Measurements from ENCODE around the gene C10orf90.
"Not testable (repeated sequence)": the region's sequence is repeated elsewhere in the genome, so short reads cannot be mapped to it uniquely, and the experiment has no call there.

C10orf90 gene

DNA sequence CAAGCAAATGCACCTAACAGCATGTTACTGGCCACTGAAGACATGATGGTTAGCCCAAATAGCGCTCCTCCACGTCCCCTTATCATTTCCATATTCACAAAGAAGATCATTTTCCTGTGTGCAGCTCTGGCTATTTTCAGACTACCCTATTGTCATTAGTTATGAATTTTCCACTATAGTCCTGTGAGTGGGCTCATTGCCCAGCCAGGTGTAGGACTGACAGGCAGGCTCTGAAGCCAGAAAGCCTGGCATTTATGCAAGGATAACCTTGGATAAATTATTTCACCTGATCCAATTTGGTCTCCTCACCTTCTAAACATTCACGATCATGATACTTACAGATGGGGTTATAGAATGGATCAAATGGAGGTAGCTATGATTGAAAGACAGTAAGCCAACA, 104.6 kb downstream of the C10orf90 start:
- Mint-ChIP-seq H3K9me3 (ENCODE audit: low read depth) (peaks cover 4% of the 10 kb centered on the region), H3K4me1 (ENCODE audit: low read depth) (no peaks in the 10 kb centered on the region), H3K27me3 (peaks cover 1% of the 10 kb centered on the region), H3K36me3 (no peaks in the 10 kb centered on the region), H3K27ac (no peak overlapping the region), H3K4me3 (no peak overlapping the region)

- no peaks in the 10 kb centered on the region for H3K36me3 Mint-ChIP-seq
- H3K27ac Mint-ChIP-seq: no peak overlapping the region
- H3K27me3 Mint-ChIP-seq: peaks cover 1% of the 10 kb centered on the region
- H3K9me3 Mint-ChIP-seq (ENCODE audit: low read depth): peaks cover 4% of the 10 kb centered on the region
- no peak overlapping the region for H3K4me3 Mint-ChIP-seq
- H3K4me1 Mint-ChIP-seq (ENCODE audit: low read depth): no peaks in the 10 kb centered on the region
Observed at GRCh38 chr10:126565441-126565840, 105.1 kb downstream of the C10orf90 start.

- Mint-ChIP-seq H3K27me3 (peaks cover 3% of the 10 kb centered on the region), H3K27ac (no peak overlapping the region), H3K4me3 (no peak overlapping the region), H3K4me1 (ENCODE audit: low read depth) (no peaks in the 10 kb centered on the region), H3K9me3 (ENCODE audit: low read depth) (peaks cover 4% of the 10 kb centered on the region), H3K36me3 (no peaks in the 10 kb centered on the region)
Observed at GRCh38 chr10:126564326-126564888, 106.1 kb downstream of the C10orf90 start.

DNA sequence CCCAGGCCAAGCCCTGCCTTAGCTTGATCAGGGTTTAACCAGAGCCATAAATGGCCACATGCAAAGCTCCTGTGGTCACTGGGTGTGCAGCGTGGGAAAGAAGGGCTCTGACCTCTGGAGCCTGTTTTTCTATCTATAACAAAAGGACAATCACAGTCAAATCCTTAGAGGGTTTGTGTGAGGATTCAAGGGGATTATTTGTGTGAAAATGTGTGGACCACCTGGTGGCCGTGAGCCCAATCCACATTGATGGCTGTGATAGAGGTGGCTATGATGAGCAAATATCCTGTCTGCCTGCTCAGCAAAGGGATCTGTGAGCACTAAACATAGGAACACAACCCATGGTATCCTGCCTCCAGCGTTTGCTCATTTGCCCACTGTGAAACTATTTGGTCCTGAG, 107.1 kb downstream of the C10orf90 start:
- Mint-ChIP-seq H3K27me3 (peaks cover 3% of the 10 kb centered on the region), H3K27ac (no peak overlapping the region), H3K36me3 (no peaks in the 10 kb centered on the region), H3K9me3 (ENCODE audit: low read depth) (peaks cover 4% of the 10 kb centered on the region), H3K4me3 (no peak overlapping the region), H3K4me1 (ENCODE audit: low read depth) (no peaks in the 10 kb centered on the region)

- Mint-ChIP-seq H3K36me3 (no peaks in the 10 kb centered on the region), H3K27ac (no peak overlapping the region), H3K27me3 (peaks cover 3% of the 10 kb centered on the region), H3K4me1 (ENCODE audit: low read depth) (no peaks in the 10 kb centered on the region), H3K4me3 (no peak overlapping the region), H3K9me3 (ENCODE audit: low read depth) (peaks cover 4% of the 10 kb centered on the region)
Observed at GRCh38 chr10:126561921-126562680, 108.4 kb downstream of the C10orf90 start.

DNA sequence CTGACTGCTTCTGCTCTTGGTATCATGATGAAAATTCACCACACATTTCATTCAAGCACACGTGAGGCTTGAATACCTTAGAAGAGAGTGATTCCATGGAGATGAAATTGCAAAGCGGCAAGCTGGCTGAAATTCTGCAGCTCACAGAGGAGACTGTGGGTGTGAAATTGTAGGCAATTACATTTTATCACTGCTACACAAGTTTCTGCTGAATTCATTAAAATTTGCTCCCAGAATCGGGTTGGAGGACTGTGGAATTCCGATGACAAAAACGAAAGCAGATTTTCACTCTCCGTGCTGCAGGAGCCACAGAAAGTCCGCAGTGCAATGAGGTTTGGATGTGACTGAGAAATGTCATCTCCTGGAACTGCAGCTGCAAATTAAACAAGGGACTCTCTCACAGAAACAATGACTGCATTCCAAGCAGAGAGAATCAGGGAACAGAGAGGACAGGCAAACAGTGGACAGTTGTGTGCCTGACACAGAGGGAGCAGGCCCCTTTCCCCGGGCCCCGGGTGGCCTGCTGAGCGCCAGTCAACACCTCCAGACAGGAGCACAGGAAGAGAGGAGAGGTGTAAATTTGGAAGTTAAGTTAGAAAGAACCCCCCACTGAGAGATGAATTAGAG, 109.1 kb downstream of the C10orf90 start:
- H3K36me3 Mint-ChIP-seq: no peaks in the 10 kb centered on the region
- H3K27me3 Mint-ChIP-seq: peaks cover 3% of the 10 kb centered on the region
- peaks cover 4% of the 10 kb centered on the region for H3K9me3 Mint-ChIP-seq (ENCODE audit: low read depth)
- no peaks in the 10 kb centered on the region for H3K4me1 Mint-ChIP-seq (ENCODE audit: low read depth)
- no peak overlapping the region for H3K4me3 Mint-ChIP-seq
- no peak overlapping the region for H3K27ac Mint-ChIP-seq

- Mint-ChIP-seq H3K27ac (no peak overlapping the region), H3K9me3 (ENCODE audit: low read depth) (no peaks in the 10 kb centered on the region), H3K4me1 (ENCODE audit: low read depth) (no peaks in the 10 kb centered on the region), H3K27me3 (peaks cover 3% of the 10 kb centered on the region), H3K36me3 (no peaks in the 10 kb centered on the region), H3K4me3 (no peak overlapping the region)
Observed at GRCh38 chr10:126558881-126559280, 111.6 kb downstream of the C10orf90 start.

DNA sequence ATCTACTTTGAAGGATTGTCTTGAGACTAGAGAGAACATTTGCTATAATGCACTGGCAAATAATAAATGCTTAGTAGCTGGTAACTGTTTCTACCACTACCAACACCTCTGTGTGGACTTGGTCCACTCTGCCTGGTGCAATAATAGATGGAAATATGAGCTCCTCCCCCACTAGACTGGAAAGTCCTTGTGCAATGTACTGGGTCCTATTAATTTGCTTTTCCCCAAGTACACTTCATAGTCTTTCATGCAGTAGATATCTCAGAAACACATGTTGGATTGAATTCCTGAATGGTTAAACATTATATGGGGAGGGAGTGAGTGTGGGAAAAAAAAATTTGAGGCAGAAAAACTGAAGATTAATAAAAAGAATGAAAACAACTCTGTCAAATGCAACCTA, 119.3 kb downstream of the C10orf90 start:
- no peaks in the 10 kb centered on the region for H3K27me3 Mint-ChIP-seq
- H3K4me3 Mint-ChIP-seq: no peak overlapping the region
- H3K9me3 Mint-ChIP-seq (ENCODE audit: low read depth): no peaks in the 10 kb centered on the region
- no peaks in the 10 kb centered on the region for H3K36me3 Mint-ChIP-seq
- no peaks in the 10 kb centered on the region for H3K4me1 Mint-ChIP-seq (ENCODE audit: low read depth)
- H3K27ac Mint-ChIP-seq: no peak overlapping the region

- not testable (repeated sequence) for H3K27me3 Mint-ChIP-seq; H3K4me1 Mint-ChIP-seq (ENCODE audit: low read depth); H3K4me3 Mint-ChIP-seq; H3K9me3 Mint-ChIP-seq (ENCODE audit: low read depth); H3K36me3 Mint-ChIP-seq; H3K27ac Mint-ChIP-seq
Observed at GRCh38 chr10:126550586-126550985, 119.9 kb downstream of the C10orf90 start.

- Mint-ChIP-seq H3K36me3 (no peaks in the 10 kb centered on the region), H3K4me1 (ENCODE audit: low read depth) (no peaks in the 10 kb centered on the region), H3K9me3 (ENCODE audit: low read depth) (no peaks in the 10 kb centered on the region), H3K27me3 (no peaks in the 10 kb centered on the region), H3K27ac (no peak overlapping the region), H3K4me3 (no peak overlapping the region)
Observed at GRCh38 chr10:126549344-126549743, 121.1 kb downstream of the C10orf90 start.

DNA sequence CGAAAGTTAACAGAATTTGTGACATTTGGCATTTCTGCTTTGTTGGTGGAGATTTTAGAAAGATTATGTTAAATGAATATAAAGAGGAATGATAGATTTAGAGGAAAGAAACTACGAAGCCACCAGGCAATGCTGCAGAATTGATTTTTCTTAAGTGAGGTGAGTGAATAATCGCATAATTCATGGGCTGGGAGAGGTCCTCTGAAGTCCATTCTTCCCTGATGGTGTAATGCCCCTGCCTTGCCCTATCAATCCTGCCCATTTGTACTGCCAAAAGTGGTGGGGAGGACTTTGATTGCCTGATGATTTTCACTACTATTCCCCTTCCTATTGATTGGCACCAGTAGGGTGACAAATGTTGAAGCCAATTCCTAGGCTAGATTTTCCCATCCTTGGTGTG, 125.9 kb downstream of the C10orf90 start:
- no peaks in the 10 kb centered on the region for H3K36me3 Mint-ChIP-seq
- no peaks in the 10 kb centered on the region for H3K27me3 Mint-ChIP-seq
- no peaks in the 10 kb centered on the region for H3K4me1 Mint-ChIP-seq (ENCODE audit: low read depth)
- H3K4me3 Mint-ChIP-seq: no peak overlapping the region
- H3K9me3 Mint-ChIP-seq (ENCODE audit: low read depth): no peaks in the 10 kb centered on the region
- no peak overlapping the region for H3K27ac Mint-ChIP-seq

GRCh38 chr10:126538439-126539135, 131.9 kb downstream of the C10orf90 start:
- Mint-ChIP-seq H3K36me3 (no peaks in the 10 kb centered on the region), H3K4me1 (ENCODE audit: low read depth) (no peaks in the 10 kb centered on the region), H3K9me3 (ENCODE audit: low read depth) (no peaks in the 10 kb centered on the region), H3K4me3 (no peak overlapping the region), H3K27ac (no peak overlapping the region), H3K27me3 (peaks cover 2% of the 10 kb centered on the region)

GRCh38 chr10:126536656-126537055, 133.8 kb downstream of the C10orf90 start:
- H3K4me3 Mint-ChIP-seq: no peak overlapping the region
- no peaks in the 10 kb centered on the region for H3K9me3 Mint-ChIP-seq (ENCODE audit: low read depth)
- H3K36me3 Mint-ChIP-seq: no peaks in the 10 kb centered on the region
- no peaks in the 10 kb centered on the region for H3K4me1 Mint-ChIP-seq (ENCODE audit: low read depth)
- H3K27ac Mint-ChIP-seq: no peak overlapping the region
- H3K27me3 Mint-ChIP-seq: peaks cover 2% of the 10 kb centered on the region

DNA sequence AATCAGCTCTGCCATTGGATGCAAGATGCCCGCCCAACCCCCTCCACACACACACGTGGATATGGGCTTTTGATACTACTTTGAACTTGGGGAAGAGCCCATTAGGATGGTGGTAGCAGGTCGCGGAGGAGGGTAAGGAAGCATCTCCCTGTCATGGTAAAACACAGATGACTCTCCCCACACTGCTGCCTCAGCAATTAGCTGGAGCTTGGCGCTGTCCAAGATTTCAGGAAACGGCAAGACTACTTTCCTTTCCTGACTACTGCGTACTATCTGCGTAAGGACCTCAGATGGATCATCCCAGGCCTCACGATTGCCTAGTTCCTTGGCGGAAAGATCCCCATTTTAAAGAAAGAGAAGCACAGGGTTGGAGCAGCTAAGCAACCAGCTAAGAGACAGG, 134.3 kb downstream of the C10orf90 start:
- Mint-ChIP-seq H3K27me3 (peaks cover 2% of the 10 kb centered on the region), H3K36me3 (no peaks in the 10 kb centered on the region), H3K4me3 (no peak overlapping the region), H3K4me1 (ENCODE audit: low read depth) (no peaks in the 10 kb centered on the region), H3K9me3 (ENCODE audit: low read depth) (no peaks in the 10 kb centered on the region), H3K27ac (no peak overlapping the region)

DNA sequence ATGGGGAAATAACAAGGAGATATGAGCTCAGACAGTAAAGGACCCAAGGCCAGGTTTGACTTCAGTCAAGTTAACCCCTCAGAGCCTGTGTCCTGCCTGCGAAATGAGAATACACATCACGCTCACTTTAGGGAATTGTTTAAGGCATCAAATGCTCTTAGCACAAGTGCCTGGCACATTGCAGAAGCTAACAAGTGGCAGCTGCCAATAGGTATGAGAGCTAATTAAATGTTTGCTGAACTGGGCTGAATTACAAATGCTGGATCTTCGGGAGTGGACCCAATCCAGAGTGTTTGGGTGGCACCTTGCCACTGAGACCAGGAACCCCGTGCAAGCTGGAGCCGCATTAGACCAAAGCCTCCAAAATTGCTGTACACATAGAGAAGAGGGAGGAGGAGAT, 136.8 kb downstream of the C10orf90 start:
- Mint-ChIP-seq H3K36me3 (no peaks in the 10 kb centered on the region), H3K27ac (no peak overlapping the region), H3K27me3 (peaks cover 2% of the 10 kb centered on the region), H3K4me1 (ENCODE audit: low read depth) (no peaks in the 10 kb centered on the region), H3K9me3 (ENCODE audit: low read depth) (no peaks in the 10 kb centered on the region), H3K4me3 (no peak overlapping the region)

Data from activated naive CD8-positive, alpha-beta T cell (primary cell).